ENCODE results near the gene SCN7A.
"Not testable (repeated sequence)": the region's sequence is repeated elsewhere in the genome, so short reads cannot be mapped to it uniquely, and the experiment has no call there.

SCN7A gene

GRCh38 chr2:166451468-166451867 is 42.6 kb downstream of the SCN7A start:
- no peak for DNase-seq

GRCh38 chr2:166449439-166449838 is 44.6 kb downstream of the SCN7A start:
- DNase-seq, result no peak

- no peak for DNase-seq
Observed at GRCh38 chr2:166448106-166448505, 45.9 kb downstream of the SCN7A start.

- DNase-seq, result no peak
Observed at GRCh38 chr2:166444306-166444705, 49.7 kb downstream of the SCN7A start.

- no peak for DNase-seq
Observed at GRCh38 chr2:166440313-166440712, 53.7 kb downstream of the SCN7A start.

GRCh38 chr2:166439078-166439477 is 55.0 kb downstream of the SCN7A start:
- no peak for DNase-seq

GRCh38 chr2:166436976-166437375 is 57.1 kb downstream of the SCN7A start:
- no peak for DNase-seq

- no peak for DNase-seq
Observed at GRCh38 chr2:166436189-166436588, 57.9 kb downstream of the SCN7A start.

GRCh38 chr2:166434491-166434890 is 59.6 kb downstream of the SCN7A start:
- DNase-seq, result no peak

GRCh38 chr2:166433457-166433856 is 60.6 kb downstream of the SCN7A start:
- no peak for DNase-seq

GRCh38 chr2:166432331-166432730 is 61.7 kb downstream of the SCN7A start:
- no peak for DNase-seq

GRCh38 chr2:166424841-166425240 is 69.2 kb downstream of the SCN7A start:
- no peak for DNase-seq

GRCh38 chr2:166419616-166419934 is 74.5 kb downstream of the SCN7A start:
- no peak for DNase-seq

GRCh38 chr2:166418853-166419615 is 75.0 kb downstream of the SCN7A start:
- no peak for DNase-seq

GRCh38 chr2:166417669-166418068 is 76.4 kb downstream of the SCN7A start:
- no peak for DNase-seq

- no peak for DNase-seq
Observed at GRCh38 chr2:166413255-166413654, 80.8 kb downstream of the SCN7A start.

GRCh38 chr2:166411473-166412230 is 82.4 kb downstream of the SCN7A start:
- no peak for DNase-seq

- DNase-seq, result no peak
Observed at GRCh38 chr2:166410828-166411472, 83.1 kb downstream of the SCN7A start.

- not testable (repeated sequence) for DNase-seq
Observed at GRCh38 chr2:166407746-166408145, 86.3 kb downstream of the SCN7A start.

- DNase-seq, result no peak
Observed at GRCh38 chr2:166406374-166406773, 87.7 kb downstream of the SCN7A start.

- no peak for DNase-seq
Observed at GRCh38 chr2:166405569-166405926, 88.5 kb downstream of the SCN7A start.

- no peak for DNase-seq
Observed at GRCh38 chr2:166404831-166405568, 89.0 kb downstream of the SCN7A start.

GRCh38 chr2:166394245-166394644 is 99.8 kb downstream of the SCN7A start:
- DNase-seq, result no peak
